Stomach (tissue), 4 donors: ENCODE measurements around the gene AJM1.

ENCODE experiments used
- EP300 ChIP-seq: sonication (generic); formaldehyde crosslinking; IDR thresholded peaks from one replicate; pipeline ENCODE4 v1.6.1; 2017; ENCODE audit warnings: antibody characterized with exemption
- POLR2A ChIP-seq, 4 donors: fragments of 450-650 bp; IDR thresholded peaks; one replicate each; pipeline ENCODE4 v1.6.1; 2016; ENCODE audit warnings: antibody characterized with exemption in 4 of 4, control low read depth in 2 of 4, mild to moderate bottlenecking in 1 of 4, moderate library complexity in 1 of 4
- POLR2AphosphoS5 ChIP-seq, 3 donors: sonication (generic); formaldehyde crosslinking; IDR thresholded peaks; one replicate each; pipeline ENCODE4 v1.6.1; 2016; ENCODE audit warnings: antibody characterized with exemption in 3 of 3
- TF ChIP-seq, protein P1 (sequence below), 7 experiments: fragments of 450-650 bp in 4 of 7; fragments of 200-600 bp in 3 of 7; sonication (generic) in 3 of 7; IDR thresholded peaks; one replicate each; pipeline ENCODE4 v1.5.1; 2016 to 2019; ENCODE audit warnings: antibody characterized with exemption in 7 of 7, control low read depth in 2 of 7, mild to moderate bottlenecking in 1 of 7

DNA sequence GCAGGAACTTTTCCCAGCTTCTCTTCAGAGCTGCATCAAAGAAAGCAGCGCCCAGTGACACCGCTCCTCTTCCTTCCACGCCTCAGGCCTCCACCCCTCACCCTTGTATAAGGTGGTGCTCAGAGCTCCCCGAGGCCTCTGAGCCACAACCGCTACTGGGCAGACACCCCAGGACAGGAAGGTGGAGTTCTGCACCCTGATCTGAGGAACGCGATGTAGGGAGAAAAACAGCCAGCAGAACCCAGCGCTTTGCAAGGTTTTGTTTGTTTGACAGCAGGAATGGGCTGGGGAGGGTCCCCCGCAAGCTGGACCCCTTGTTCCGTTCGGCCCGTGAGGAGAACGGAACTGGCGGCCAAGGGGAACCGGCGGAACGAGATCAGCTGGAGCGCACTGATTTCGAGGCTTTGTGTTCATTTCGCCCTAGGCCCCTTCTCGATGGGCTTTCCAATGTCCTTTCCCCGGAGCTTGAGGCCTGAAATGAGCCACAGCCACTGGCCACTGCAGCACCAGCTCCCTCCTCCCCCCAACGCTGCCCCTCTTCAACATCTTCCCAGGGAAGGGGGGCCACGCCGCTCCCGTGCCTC lies 19.7 kb downstream of the AJM1 start:
- TF ChIP-seq, protein P1, sequence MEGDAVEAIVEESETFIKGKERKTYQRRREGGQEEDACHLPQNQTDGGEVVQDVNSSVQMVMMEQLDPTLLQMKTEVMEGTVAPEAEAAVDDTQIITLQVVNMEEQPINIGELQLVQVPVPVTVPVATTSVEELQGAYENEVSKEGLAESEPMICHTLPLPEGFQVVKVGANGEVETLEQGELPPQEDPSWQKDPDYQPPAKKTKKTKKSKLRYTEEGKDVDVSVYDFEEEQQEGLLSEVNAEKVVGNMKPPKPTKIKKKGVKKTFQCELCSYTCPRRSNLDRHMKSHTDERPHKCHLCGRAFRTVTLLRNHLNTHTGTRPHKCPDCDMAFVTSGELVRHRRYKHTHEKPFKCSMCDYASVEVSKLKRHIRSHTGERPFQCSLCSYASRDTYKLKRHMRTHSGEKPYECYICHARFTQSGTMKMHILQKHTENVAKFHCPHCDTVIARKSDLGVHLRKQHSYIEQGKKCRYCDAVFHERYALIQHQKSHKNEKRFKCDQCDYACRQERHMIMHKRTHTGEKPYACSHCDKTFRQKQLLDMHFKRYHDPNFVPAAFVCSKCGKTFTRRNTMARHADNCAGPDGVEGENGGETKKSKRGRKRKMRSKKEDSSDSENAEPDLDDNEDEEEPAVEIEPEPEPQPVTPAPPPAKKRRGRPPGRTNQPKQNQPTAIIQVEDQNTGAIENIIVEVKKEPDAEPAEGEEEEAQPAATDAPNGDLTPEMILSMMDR (IDR thresholded peaks at IDR 0.05) = no peak
- no peak for TF ChIP-seq POLR2AphosphoS5 (IDR thresholded peaks at IDR 0.05)
- TF ChIP-seq POLR2A (IDR thresholded peaks at IDR 0.05) = no peak
- TF ChIP-seq EP300 = no peak
